K562 (cell line): Measurements from ENCODE around the gene ZDHHC18. TPM values are rescaled to one million over a fixed set of nuclear protein-coding genes. Genes with fewer than 3 reads are reported as not detected.

Source experiments
- ATF2 ChIP-seq: sonication (generic); formaldehyde crosslinking; IDR thresholded peaks from 2 replicates; pipeline ENCODE4 v1.8.1; 2022; ENCODE audit warnings: missing genetic modification reagents
- CBFB ChIP-seq: sonication (generic); formaldehyde crosslinking; IDR thresholded peaks from 2 replicates; pipeline ENCODE4 v1.4.0; 2020; ENCODE audit warnings: mild to moderate bottlenecking, missing genetic modification reagents
- CEBPZ ChIP-seq: fragments of 150-350 bp; IDR thresholded peaks from 2 replicates; pipeline ENCODE4 v1.6.1; 2014; ENCODE audit warnings: low read depth, mild to moderate bottlenecking, low read length, borderline replicate concordance
- EHMT2 ChIP-seq: fragments of 450-650 bp; IDR thresholded peaks from 2 replicates; pipeline ENCODE4 v1.6.1; 2018; ENCODE audit warnings: antibody characterized with exemption
- FOXP1 ChIP-seq: sonication (generic); formaldehyde crosslinking; IDR thresholded peaks from 2 replicates; pipeline ENCODE4 v1.8.0; 2022; ENCODE audit warnings: mild to moderate bottlenecking, missing genetic modification reagents
- KDM4B ChIP-seq, 2 experiments: fragments of 450-650 bp in 1 of 2; sonication (generic) in 1 of 2; IDR thresholded peaks; 2 replicates each; pipeline ENCODE4 v1.6.1; 2016 to 2017; ENCODE audit warnings: borderline replicate concordance in 2 of 2, antibody characterized with exemption in 1 of 2, low read depth in 1 of 2, mild to moderate bottlenecking in 1 of 2
- MCM5 ChIP-seq: fragments of 450-650 bp; IDR thresholded peaks from 2 replicates; pipeline ENCODE4 v1.6.1; 2016; ENCODE audit warnings: low read depth
- MEIS2 ChIP-seq: fragments of 450-650 bp; IDR thresholded peaks from 2 replicates; pipeline ENCODE4 v1.6.1; 2014; ENCODE audit warnings: mild to moderate bottlenecking; ENCODE audit not compliant: partially characterized antibody
- NR3C1 ChIP-seq: sonication (generic); formaldehyde crosslinking; IDR thresholded peaks from 2 replicates; pipeline ENCODE4 v1.8.1; 2022; ENCODE audit warnings: missing genetic modification reagents
- PHF21A ChIP-seq: fragments of 450-650 bp; IDR thresholded peaks from 2 replicates; pipeline ENCODE4 v1.6.1; 2017; ENCODE audit warnings: low read depth, borderline replicate concordance
- RBM25 ChIP-seq: fragments of 200-400 bp; formaldehyde crosslinking; IDR thresholded peaks from 2 replicates; pipeline ENCODE4 v1.6.1; 2018; ENCODE audit warnings: low read length, low read depth, moderate library complexity; ENCODE audit not compliant: severe bottlenecking
- SMAD1 ChIP-seq: fragments of 150-350 bp; IDR thresholded peaks from 2 replicates; pipeline ENCODE4 v1.6.1; 2014; ENCODE audit warnings: low read length, low read depth; ENCODE audit not compliant: partially characterized antibody
- SMARCB1 ChIP-seq: IDR thresholded peaks from 2 replicates; pipeline ENCODE4 v1.6.1; 2011; ENCODE audit warnings: improper control_type of control experiment, low read depth; ENCODE audit not compliant: insufficient read length
- ZEB2 ChIP-seq: fragments of 450-650 bp; IDR thresholded peaks from 2 replicates; pipeline ENCODE4 v1.6.1; 2016
- ZNF316 ChIP-seq: fragments of 450-650 bp; IDR thresholded peaks from 2 replicates; pipeline ENCODE4 v1.6.1; 2016
- ZNF518B ChIP-seq: fragments of 250-450 bp; sonication (Bioruptor Pico); IDR thresholded peaks from 2 replicates; pipeline ENCODE4 v1.5.0; 2021; ENCODE audit warnings: mild to moderate bottlenecking, moderate library complexity
- ZNF584 ChIP-seq: fragments of 200-800 bp; sonication (Bioruptor generic); IDR thresholded peaks from 2 replicates; pipeline ENCODE4 v1.6.1; 2016; ENCODE audit warnings: low read depth, mild to moderate bottlenecking, missing genetic modification characterization, missing compliant biosample characterization
- polyA plus RNA-seq, 8 experiments: library from polyadenylated mRNA; depleted of rRNA in 4 of 8; stranded (reverse) in 5 of 8; unstranded in 3 of 8; fragments of >200 nt; fragmentation: Nextera tagmentation in 2 of 8; fragmentation: Illumina TruSeq in 1 of 8; extraction: Ambion mirVana in 2 of 8; extraction: Trizol in 1 of 8; gene quantifications; 2 replicates each; pipeline versions ENCODE4 v1.2.1 to v1.2.3, GENCODE V29; 2011 to 2014; ENCODE audit warnings: inconsistent platforms in 1 of 8, missing spikeins in 1 of 8
- total RNA-seq, 7 experiments: library from RNA; depleted of rRNA in 6 of 7; stranded (reverse); fragments of >200 nt in 6 of 7; fragmentation: Illumina TruSeq in 2 of 7; extraction: Trizol in 2 of 7; gene quantifications; 2 replicates each; pipeline versions ENCODE4 v1.2.1 to v1.2.3, GENCODE V29; 2011 to 2021; ENCODE audit warnings: low replicate concordance in 1 of 7

ZDHHC18 gene
- total and polyA plus RNA-seq, 9 of the 15 experiments (the other 6 are each of a cell fraction or from before 2014, with no cell fraction given), result 0.42 to 35.6 (median 15.8) TPM

- TF ChIP-seq EHMT2 (0 out of 2 replicates have a peak, but pooled peaks have one; percentile 20), SMARCB1 (no peak), CEBPZ (no peak), CBFB (CRISPR knock-in tag) (no peak), MCM5 (no peak), NR3C1 (CRISPR knock-in tag) (no peak), PHF21A (no peak), ZNF518B (CRISPR knock-in tag) (0 out of 2 replicates have a peak, but pooled peaks have one; percentile 28), FOXP1 (CRISPR knock-in tag) (no peak), RBM25 (peak; percentile 68), ATF2 (CRISPR knock-in tag) (no peak), SMAD1 (no peak), ZNF584 (no peak), ZNF316 (peak; percentile 4; the same call in 1 of the 2 replicates), KDM4B (IDR thresholded peaks at IDR 0.05; ENCODE audit: borderline replicate concordance in 2 of 2, low read depth in 1 of 2) (no peak), ZEB2 (no peak), MEIS2 (no peak)
Measured at GRCh38 chr1:26900815-26901511, 74.5 kb downstream of the ZDHHC18 start (continued).
